HCT116 (cell line): Measurements from ENCODE around the gene IMPA2.

Source experiments
- CEBPB ChIP-seq: IDR thresholded peaks from 2 replicates; pipeline ENCODE4 v1.6.1; 2012; ENCODE audit warnings: low read depth
- EZH2 ChIP-seq: fragments of 200-600 bp; sonication (generic); IDR thresholded peaks from 2 replicates; pipeline ENCODE4 v1.6.1; 2017; ENCODE audit warnings: antibody characterized with exemption, mixed run types
- POLR2A ChIP-seq: IDR thresholded peaks from 2 replicates; pipeline ENCODE4 v1.7.0; 2011; ENCODE audit warnings: borderline replicate concordance; ENCODE audit not compliant: insufficient read depth, insufficient read length; ENCODE audit errors: extremely low read depth
- POLR2AphosphoS5 ChIP-seq: IDR thresholded peaks from 2 replicates; pipeline ENCODE4 v1.6.1; 2011; ENCODE audit warnings: mild to moderate bottlenecking, low read depth, low read length, moderate library complexity
- RAD21 ChIP-seq: IDR thresholded peaks from 2 replicates; pipeline ENCODE4 v1.6.1; 2012; ENCODE audit warnings: low read depth, mild to moderate bottlenecking
- SP1 ChIP-seq: IDR thresholded peaks from 2 replicates; pipeline ENCODE4 v1.6.1; 2012; ENCODE audit warnings: low read depth
- ZFX ChIP-seq: fragments of 450-650 bp; IDR thresholded peaks from 2 replicates; pipeline ENCODE4 v1.6.1; 2017
- TF ChIP-seq, protein P1 (sequence below): IDR thresholded peaks from 2 replicates; pipeline ENCODE4 v1.6.1; 2012; ENCODE audit warnings: low read depth
- TF ChIP-seq, protein P2 (sequence below), 3 experiments: fragments of 200-600 bp in 1 of 3; sonication (generic) in 1 of 3; IDR thresholded peaks in 2 of 3; conservative IDR thresholded peaks in 1 of 3; 2 replicates each; pipeline ENCODE4 v1.5.1; 2012 to 2017; ENCODE audit warnings: low read depth in 2 of 3, low read length in 2 of 3, antibody characterized with exemption in 1 of 3, borderline replicate concordance in 1 of 3, control low read depth in 1 of 3, mild to moderate bottlenecking in 1 of 3, mixed read lengths in 1 of 3, mixed run types in 1 of 3, moderate library complexity in 1 of 3; ENCODE audit not compliant: insufficient read depth in 1 of 3

DNA sequence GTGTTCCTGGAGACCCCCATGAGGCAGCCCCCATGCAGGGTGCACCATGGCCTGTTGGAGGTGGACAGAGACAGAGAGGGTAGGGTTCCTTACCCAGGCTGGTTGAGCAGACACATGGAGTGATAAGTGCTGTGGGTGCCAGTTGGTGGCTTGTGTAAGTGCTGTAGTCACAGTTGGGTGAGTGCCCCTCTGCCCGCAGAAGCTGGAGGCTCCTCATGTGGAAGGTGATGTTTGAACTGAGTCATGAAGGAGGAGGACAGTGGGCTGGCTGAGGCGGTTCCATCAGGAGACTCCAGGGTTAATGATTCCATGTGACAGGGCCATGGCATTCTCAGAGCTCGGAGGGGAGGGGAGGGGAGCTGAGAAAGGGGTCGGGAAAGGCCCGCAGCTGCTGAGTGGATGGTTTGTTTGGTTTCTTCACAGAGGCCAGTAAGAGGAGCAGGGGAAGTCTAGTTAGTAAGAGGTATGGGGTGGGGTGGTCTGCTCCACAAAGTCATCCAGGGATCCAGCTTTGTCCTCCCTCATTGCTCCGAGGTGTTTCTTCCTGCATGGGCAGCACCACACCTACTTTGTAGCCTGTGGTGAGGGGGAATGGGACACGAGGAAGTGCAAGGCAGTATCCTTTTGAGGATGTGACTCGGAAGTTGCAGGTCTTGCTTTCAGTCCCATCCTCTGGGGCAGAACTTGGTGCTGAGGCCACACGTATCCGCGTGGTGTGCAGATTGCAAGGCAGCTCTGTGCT is 13.6 kb downstream of the IMPA2 start:
- TF ChIP-seq, protein P1, sequence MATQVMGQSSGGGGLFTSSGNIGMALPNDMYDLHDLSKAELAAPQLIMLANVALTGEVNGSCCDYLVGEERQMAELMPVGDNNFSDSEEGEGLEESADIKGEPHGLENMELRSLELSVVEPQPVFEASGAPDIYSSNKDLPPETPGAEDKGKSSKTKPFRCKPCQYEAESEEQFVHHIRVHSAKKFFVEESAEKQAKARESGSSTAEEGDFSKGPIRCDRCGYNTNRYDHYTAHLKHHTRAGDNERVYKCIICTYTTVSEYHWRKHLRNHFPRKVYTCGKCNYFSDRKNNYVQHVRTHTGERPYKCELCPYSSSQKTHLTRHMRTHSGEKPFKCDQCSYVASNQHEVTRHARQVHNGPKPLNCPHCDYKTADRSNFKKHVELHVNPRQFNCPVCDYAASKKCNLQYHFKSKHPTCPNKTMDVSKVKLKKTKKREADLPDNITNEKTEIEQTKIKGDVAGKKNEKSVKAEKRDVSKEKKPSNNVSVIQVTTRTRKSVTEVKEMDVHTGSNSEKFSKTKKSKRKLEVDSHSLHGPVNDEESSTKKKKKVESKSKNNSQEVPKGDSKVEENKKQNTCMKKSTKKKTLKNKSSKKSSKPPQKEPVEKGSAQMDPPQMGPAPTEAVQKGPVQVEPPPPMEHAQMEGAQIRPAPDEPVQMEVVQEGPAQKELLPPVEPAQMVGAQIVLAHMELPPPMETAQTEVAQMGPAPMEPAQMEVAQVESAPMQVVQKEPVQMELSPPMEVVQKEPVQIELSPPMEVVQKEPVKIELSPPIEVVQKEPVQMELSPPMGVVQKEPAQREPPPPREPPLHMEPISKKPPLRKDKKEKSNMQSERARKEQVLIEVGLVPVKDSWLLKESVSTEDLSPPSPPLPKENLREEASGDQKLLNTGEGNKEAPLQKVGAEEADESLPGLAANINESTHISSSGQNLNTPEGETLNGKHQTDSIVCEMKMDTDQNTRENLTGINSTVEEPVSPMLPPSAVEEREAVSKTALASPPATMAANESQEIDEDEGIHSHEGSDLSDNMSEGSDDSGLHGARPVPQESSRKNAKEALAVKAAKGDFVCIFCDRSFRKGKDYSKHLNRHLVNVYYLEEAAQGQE, result no peak
- TF ChIP-seq, protein P2, sequence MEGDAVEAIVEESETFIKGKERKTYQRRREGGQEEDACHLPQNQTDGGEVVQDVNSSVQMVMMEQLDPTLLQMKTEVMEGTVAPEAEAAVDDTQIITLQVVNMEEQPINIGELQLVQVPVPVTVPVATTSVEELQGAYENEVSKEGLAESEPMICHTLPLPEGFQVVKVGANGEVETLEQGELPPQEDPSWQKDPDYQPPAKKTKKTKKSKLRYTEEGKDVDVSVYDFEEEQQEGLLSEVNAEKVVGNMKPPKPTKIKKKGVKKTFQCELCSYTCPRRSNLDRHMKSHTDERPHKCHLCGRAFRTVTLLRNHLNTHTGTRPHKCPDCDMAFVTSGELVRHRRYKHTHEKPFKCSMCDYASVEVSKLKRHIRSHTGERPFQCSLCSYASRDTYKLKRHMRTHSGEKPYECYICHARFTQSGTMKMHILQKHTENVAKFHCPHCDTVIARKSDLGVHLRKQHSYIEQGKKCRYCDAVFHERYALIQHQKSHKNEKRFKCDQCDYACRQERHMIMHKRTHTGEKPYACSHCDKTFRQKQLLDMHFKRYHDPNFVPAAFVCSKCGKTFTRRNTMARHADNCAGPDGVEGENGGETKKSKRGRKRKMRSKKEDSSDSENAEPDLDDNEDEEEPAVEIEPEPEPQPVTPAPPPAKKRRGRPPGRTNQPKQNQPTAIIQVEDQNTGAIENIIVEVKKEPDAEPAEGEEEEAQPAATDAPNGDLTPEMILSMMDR (IDR thresholded peaks at IDR 0.05 in 2 of 3, conservative IDR thresholded peaks at IDR 0.05 in 1 of 3; ENCODE audit: borderline replicate concordance in 1 of 3, insufficient read depth in 1 of 3, low read depth in 2 of 3, low read length in 2 of 3), result no peak
- no peak for TF ChIP-seq POLR2A
- no peak for TF ChIP-seq RAD21
- TF ChIP-seq EZH2, result no peak
- no peak for TF ChIP-seq POLR2AphosphoS5
- no peak for TF ChIP-seq ZFX
- no peak for TF ChIP-seq SP1
- no peak for TF ChIP-seq CEBPB
